HCT116 (cell line): Measurements from ENCODE around the gene SF3B6. TPM values are rescaled to one million over a fixed set of nuclear protein-coding genes. Genes with fewer than 3 reads are reported as not detected.

Source experiments
- ATAC-seq: fragments of 200-7000 bp; cut with Tn5 transposase; 2 replicates; pipeline ENCODE4 v1.9.1; 2020; ENCODE audit warnings: mild to moderate bottlenecking, moderate library complexity
- BruUV-seq: library from RNA; stranded (reverse); fragments of 400-500 nt; replicated peaks from 2 replicates; lab custom pipeline; 2021; lab: Mats Ljungman, UMichigan
- CTCF ChIA-PET: fragments of 300-600 bp; sonication (Branson Sonifier 250); formaldehyde crosslinking; loops from one replicate; lab custom pipeline; 2021; ENCODE audit warnings: antibody characterized with exemption; lab: Charles Lee
- POLR2A ChIA-PET: fragments of 300-600, 350-600 bp; sonication (Branson Sonifier 250); formaldehyde crosslinking; loops from one replicate; lab custom pipeline; 2021; ENCODE audit warnings: antibody characterized with exemption; lab: Charles Lee
- RAD21 ChIA-PET, 2 experiments: fragments of 300-600 bp; sonication (Branson Sonifier 250); formaldehyde crosslinking; loops; one replicate each; lab custom pipeline; 2023; ENCODE audit warnings: low total read pairs in 2 of 2; ENCODE audit not compliant: uncharacterized antibody in 2 of 2, unreplicated experiment in 2 of 2, low non-redundant PET in 1 of 2; lab: Charles Lee
- DNase-seq: peaks from one replicate; pipeline ENCODE4 v3.0.0-alpha.2; 2010; ENCODE audit warnings: low read depth, low spot score
- H2AFZ ChIP-seq: fragments of 200-600 bp; shearing (Covaris generic), sonication (generic); 2 replicates; pipeline ENCODE4 v1.6.1; 2017; ENCODE audit warnings: low read depth, mixed run types, mixed read lengths, antibody characterized with exemption, low read length; ENCODE audit not compliant: poor library complexity, severe bottlenecking
- H3K27ac ChIP-seq: 2 replicates; pipeline ENCODE4 v1.5.1; 2012; ENCODE audit warnings: low read depth, low read length
- H3K27me3 ChIP-seq: fragments of 200-600 bp; sonication (generic); 2 replicates; pipeline ENCODE4 v1.6.1; 2016; ENCODE audit warnings: mixed run types, low read length, mixed read lengths; ENCODE audit not compliant: insufficient read depth
- H3K36me3 ChIP-seq, 2 experiments: fragments of 200-500 bp in 1 of 2; fragments of 200-600 bp in 1 of 2; sonication (Bioruptor generic) in 1 of 2; sonication (generic) in 1 of 2; 2 replicates each; pipeline versions ENCODE4 v1.5.1 to v1.6.1; 2014 to 2016; ENCODE audit warnings: low read length in 2 of 2, inconsistent platforms in 1 of 2, mixed read lengths in 1 of 2, mixed run types in 1 of 2; ENCODE audit not compliant: insufficient read depth in 2 of 2, control insufficient read depth in 1 of 2
- H3K4me1 ChIP-seq, 2 experiments: fragments of 200-600 bp in 1 of 2; sonication (generic) in 1 of 2; 2 replicates each; pipeline versions ENCODE4 v1.5.1 to v1.6.1; 2012 to 2017; ENCODE audit warnings: low read length in 2 of 2, inconsistent platforms in 1 of 2, mild to moderate bottlenecking in 1 of 2, mixed read lengths in 1 of 2, mixed run types in 1 of 2, moderate library complexity in 1 of 2; ENCODE audit not compliant: insufficient read depth in 2 of 2, control insufficient read depth in 1 of 2
- H3K4me2 ChIP-seq: fragments of 200-600 bp; sonication (generic); 2 replicates; pipeline ENCODE4 v1.6.1; 2017; ENCODE audit warnings: mixed run types, low read length, mixed read lengths
- H3K4me3 ChIP-seq, 2 experiments: fragments of 200-600 bp in 1 of 2; sonication (generic) in 1 of 2; replicated peaks in 1 of 2; 2 replicates each; pipeline ENCODE4 v1.5.1; 2011 to 2016; ENCODE audit warnings: low read length in 2 of 2, control low read depth in 1 of 2, low read depth in 1 of 2, mild to moderate bottlenecking in 1 of 2, mixed read lengths in 1 of 2, mixed run types in 1 of 2
- H3K79me2 ChIP-seq: fragments of 200-600 bp; sonication (generic); 2 replicates; pipeline ENCODE4 v1.6.1; 2017; ENCODE audit warnings: mild to moderate bottlenecking, mixed run types, low read length, moderate library complexity, mixed read lengths; ENCODE audit not compliant: insufficient read depth
- H3K9ac ChIP-seq: fragments of 200-600 bp; sonication (generic); 2 replicates; pipeline ENCODE4 v1.6.1; 2016; ENCODE audit warnings: low read length, mixed read lengths
- H3K9me2 ChIP-seq: fragments of 200-600 bp; sonication (generic), shearing (Covaris generic); 2 replicates; pipeline ENCODE4 v1.6.1; 2017; ENCODE audit warnings: mixed run types, mild to moderate bottlenecking, moderate library complexity; ENCODE audit not compliant: insufficient read depth
- H3K9me3 ChIP-seq, 2 experiments: fragments of 200-500 bp in 1 of 2; fragments of 200-600 bp in 1 of 2; sonication (Bioruptor generic) in 1 of 2; sonication (generic) in 1 of 2; 2 replicates each; pipeline ENCODE4 v1.6.1; 2014 to 2017; ENCODE audit warnings: low read length in 2 of 2, mixed read lengths in 2 of 2, inconsistent platforms in 1 of 2, low read depth in 1 of 2, mild to moderate bottlenecking in 1 of 2, mixed run types in 1 of 2, moderate library complexity in 1 of 2; ENCODE audit not compliant: control insufficient read depth in 1 of 2, insufficient read depth in 1 of 2
- H4K20me1 ChIP-seq: fragments of 200-600 bp; sonication (generic), shearing (Covaris generic); 2 replicates; pipeline ENCODE4 v1.6.1; 2017; ENCODE audit warnings: mixed run types, mild to moderate bottlenecking, moderate library complexity; ENCODE audit not compliant: insufficient read depth
- CEBPB ChIP-seq: IDR thresholded peaks from 2 replicates; pipeline ENCODE4 v1.6.1; 2012; ENCODE audit warnings: low read depth
- EGR1 ChIP-seq: IDR thresholded peaks from 2 replicates; pipeline ENCODE4 v1.6.1; 2012; ENCODE audit warnings: low read depth
- ELF1 ChIP-seq: IDR thresholded peaks from 2 replicates; pipeline ENCODE4 v1.6.1; 2012; ENCODE audit warnings: low read depth, borderline replicate concordance
- EZH2 ChIP-seq: fragments of 200-600 bp; sonication (generic); IDR thresholded peaks from 2 replicates; pipeline ENCODE4 v1.6.1; 2017; ENCODE audit warnings: antibody characterized with exemption, mixed run types
- POLR2A ChIP-seq: IDR thresholded peaks from 2 replicates; pipeline ENCODE4 v1.7.0; 2011; ENCODE audit warnings: borderline replicate concordance; ENCODE audit not compliant: insufficient read depth, insufficient read length; ENCODE audit errors: extremely low read depth
- POLR2AphosphoS5 ChIP-seq: IDR thresholded peaks from 2 replicates; pipeline ENCODE4 v1.6.1; 2011; ENCODE audit warnings: mild to moderate bottlenecking, low read depth, low read length, moderate library complexity
- SRF ChIP-seq: IDR thresholded peaks from 2 replicates; pipeline ENCODE4 v1.6.1; 2012; ENCODE audit warnings: low read depth
- ZNF274 ChIP-seq: fragments of 200-500 bp; sonication (Bioruptor generic); IDR thresholded peaks from 2 replicates; pipeline ENCODE4 v1.6.1; 2014; ENCODE audit warnings: mild to moderate bottlenecking, low read depth, low read length, inconsistent platforms
- intact Hi-C: fragments of 100-400 bp; cut with micrococcal nuclease; formaldehyde crosslinking; loops from 2 replicates; pipeline ENCODE4 v1.10.0; 2022
- total RNA-seq: library from RNA; stranded (reverse); gene quantifications from one replicate; pipeline ENCODE4 v1.2.1, GENCODE V29; 2021; ENCODE audit not compliant: unreplicated experiment
- TF ChIP-seq, protein P1 (sequence below), 3 experiments: fragments of 200-600 bp in 1 of 3; sonication (generic) in 1 of 3; IDR thresholded peaks in 2 of 3; conservative IDR thresholded peaks in 1 of 3; 2 replicates each; pipeline ENCODE4 v1.5.1; 2012 to 2017; ENCODE audit warnings: low read depth in 2 of 3, low read length in 2 of 3, antibody characterized with exemption in 1 of 3, borderline replicate concordance in 1 of 3, control low read depth in 1 of 3, mild to moderate bottlenecking in 1 of 3, mixed read lengths in 1 of 3, mixed run types in 1 of 3, moderate library complexity in 1 of 3; ENCODE audit not compliant: insufficient read depth in 1 of 3

The SF3B6 gene
- total RNA-seq, 1 experiment from 2014 or later: 129 TPM

DNA sequence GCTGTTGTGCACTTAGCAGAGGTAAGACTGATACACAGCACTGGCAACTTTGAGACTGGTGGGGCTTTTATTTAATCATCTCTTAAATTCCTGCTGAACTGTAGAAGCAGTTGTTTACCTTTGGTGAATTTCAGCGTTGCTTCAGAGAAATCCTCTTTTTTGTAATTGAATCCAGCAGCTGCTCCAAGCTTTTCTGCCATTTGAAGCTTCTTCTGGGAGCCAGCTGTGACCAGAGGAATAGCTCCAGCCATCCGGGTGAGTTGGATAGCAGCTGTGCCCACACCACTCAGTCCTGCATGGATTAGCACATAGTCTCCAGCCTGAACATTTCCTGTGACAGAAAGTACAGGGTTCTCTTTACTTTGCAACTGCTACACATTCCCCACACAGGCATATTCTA lies 4.6 kb upstream of the SF3B6 start:
- H3K9me3 ChIP-seq: no peaks in the 10 kb centered on the region
- POLR2A ChIA-PET: no interaction called here

DNA sequence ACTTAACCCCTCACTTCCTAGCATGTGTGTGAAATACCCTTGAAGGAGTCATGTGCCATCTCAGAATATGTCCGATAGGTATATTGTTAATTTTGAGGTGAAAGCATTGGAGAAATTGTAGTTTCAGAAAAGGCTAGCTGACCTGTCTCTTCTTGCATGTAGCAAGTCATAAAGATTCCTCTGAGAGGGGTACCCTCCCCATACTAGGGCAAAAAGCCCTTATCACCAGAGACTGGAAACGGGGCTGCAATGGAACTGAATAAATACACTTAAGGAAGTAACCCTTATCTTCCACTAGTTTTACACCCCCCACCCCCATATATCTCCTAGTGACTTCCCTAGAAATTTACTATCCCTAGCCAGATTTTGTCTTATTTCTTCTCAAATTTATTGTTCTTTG lies 1.8 kb upstream of the SF3B6 start:
- BruUV-seq: no TSS peak
- ChIA-PET CTCF (no interaction called here), RAD21 (no interaction called here), POLR2A (interaction anchor here (1.0 kb wide), 1 partner anchor 31 kb away, joined by 3 read pairs; no protein-coding TSS in a partner anchor)
- Histone ChIP-seq H3K27ac (peak overlapping the region; percentile 81), H3K4me3 (peak overlapping the region; percentile 64 to 77), H3K9me2 (no peaks in the 10 kb centered on the region), H3K9me3 (no peaks in the 10 kb centered on the region), H3K79me2 (peaks cover 32% of the 10 kb centered on the region), H3K4me2 (peak overlapping the region; percentile 83), H2AFZ (no peak overlapping the region), H3K27me3 (no peaks in the 10 kb centered on the region), H3K4me1 (peaks cover 4 to 15% of the 10 kb centered on the region in 2 experiments; a peak in 3 of 4 replicates), H3K9ac (peak overlapping the region; percentile 74), H3K36me3 (peaks cover 11% of the 10 kb centered on the region in 2 experiments; a peak in 3 of 4 replicates), H4K20me1 (no peaks in the 10 kb centered on the region)
- intact Hi-C loops: loop anchor here (2.0 to 5.0 kb wide), 2 partner anchors 27 to 136 kb away; partner anchors contain the start of gene UBXN2A
- ATAC-seq (no peak), DNase-seq (no peak)
- TF ChIP-seq, protein P1, sequence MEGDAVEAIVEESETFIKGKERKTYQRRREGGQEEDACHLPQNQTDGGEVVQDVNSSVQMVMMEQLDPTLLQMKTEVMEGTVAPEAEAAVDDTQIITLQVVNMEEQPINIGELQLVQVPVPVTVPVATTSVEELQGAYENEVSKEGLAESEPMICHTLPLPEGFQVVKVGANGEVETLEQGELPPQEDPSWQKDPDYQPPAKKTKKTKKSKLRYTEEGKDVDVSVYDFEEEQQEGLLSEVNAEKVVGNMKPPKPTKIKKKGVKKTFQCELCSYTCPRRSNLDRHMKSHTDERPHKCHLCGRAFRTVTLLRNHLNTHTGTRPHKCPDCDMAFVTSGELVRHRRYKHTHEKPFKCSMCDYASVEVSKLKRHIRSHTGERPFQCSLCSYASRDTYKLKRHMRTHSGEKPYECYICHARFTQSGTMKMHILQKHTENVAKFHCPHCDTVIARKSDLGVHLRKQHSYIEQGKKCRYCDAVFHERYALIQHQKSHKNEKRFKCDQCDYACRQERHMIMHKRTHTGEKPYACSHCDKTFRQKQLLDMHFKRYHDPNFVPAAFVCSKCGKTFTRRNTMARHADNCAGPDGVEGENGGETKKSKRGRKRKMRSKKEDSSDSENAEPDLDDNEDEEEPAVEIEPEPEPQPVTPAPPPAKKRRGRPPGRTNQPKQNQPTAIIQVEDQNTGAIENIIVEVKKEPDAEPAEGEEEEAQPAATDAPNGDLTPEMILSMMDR (IDR thresholded peaks at IDR 0.05 in 2 of 3, conservative IDR thresholded peaks at IDR 0.05 in 1 of 3; ENCODE audit: borderline replicate concordance in 1 of 3, insufficient read depth in 1 of 3, low read depth in 2 of 3, low read length in 2 of 3): no peak
- TF ChIP-seq CEBPB: no peak
- no peak for TF ChIP-seq SRF
- no peak for TF ChIP-seq POLR2A
- TF ChIP-seq EZH2: no peak
- TF ChIP-seq ELF1: no peak
- no peak for TF ChIP-seq EGR1

More for the DNA sequence above, 4.6 kb upstream of the SF3B6 start:
- H3K79me2 ChIP-seq: peaks cover 4% of the 10 kb centered on the region
- TF ChIP-seq ZNF274 (no peak), POLR2AphosphoS5 (0 out of 2 replicates have a peak, but pooled peaks have one; percentile 9)
- no peak overlapping the region for H3K4me3 ChIP-seq
- no peaks in the 10 kb centered on the region for H3K9me2 ChIP-seq
- ATAC-seq: no peak
- DNase-seq: no peak
- H4K20me1 ChIP-seq: no peaks in the 10 kb centered on the region
- H2AFZ ChIP-seq: no peak overlapping the region
- RAD21 ChIA-PET: no interaction called here
- no peaks in the 10 kb centered on the region for H3K27me3 ChIP-seq
- no peaks in the 10 kb centered on the region; a peak in 2 of 4 replicates for H3K36me3 ChIP-seq
- no TSS peak for BruUV-seq
- H3K4me2 ChIP-seq: no peak overlapping the region
- peaks cover 11 to 26% of the 10 kb centered on the region in 2 experiments for H3K4me1 ChIP-seq
- intact Hi-C loops: loop anchor here (5.0 kb wide), 1 partner anchor 258 kb away; no protein-coding TSS in a partner anchor
- no peak overlapping the region for H3K9ac ChIP-seq
- CTCF ChIA-PET: no interaction called here
- no peak overlapping the region for H3K27ac ChIP-seq
